Inflammatory macrophage (primary cell): ENCODE data around the gene ZNF646.

ENCODE experiments used
- DNase-seq, 2 donors: peaks; one replicate each; pipeline ENCODE4 v3.0.0-alpha.2; 2020 to 2022

The ZNF646 gene

GRCh38 chr16:31133046-31133501, 58.9 kb downstream of the ZNF646 start:
- DNase-seq, result no peak
